Putamen (tissue), 1 donor: Measurements from ENCODE around the gene SLC66A1.
"Not testable (repeated sequence)": the region's sequence is repeated elsewhere in the genome, so short reads cannot be mapped to it uniquely, and the experiment has no call there.

ENCODE experiments used
- DNase-seq: peaks from one replicate; pipeline ENCODE4 v3.0.0-alpha.2; 2016; ENCODE audit warnings: low spot score

Gene SLC66A1, protein sequence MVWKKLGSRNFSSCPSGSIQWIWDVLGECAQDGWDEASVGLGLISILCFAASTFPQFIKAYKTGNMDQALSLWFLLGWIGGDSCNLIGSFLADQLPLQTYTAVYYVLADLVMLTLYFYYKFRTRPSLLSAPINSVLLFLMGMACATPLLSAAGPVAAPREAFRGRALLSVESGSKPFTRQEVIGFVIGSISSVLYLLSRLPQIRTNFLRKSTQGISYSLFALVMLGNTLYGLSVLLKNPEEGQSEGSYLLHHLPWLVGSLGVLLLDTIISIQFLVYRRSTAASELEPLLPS

DNA sequence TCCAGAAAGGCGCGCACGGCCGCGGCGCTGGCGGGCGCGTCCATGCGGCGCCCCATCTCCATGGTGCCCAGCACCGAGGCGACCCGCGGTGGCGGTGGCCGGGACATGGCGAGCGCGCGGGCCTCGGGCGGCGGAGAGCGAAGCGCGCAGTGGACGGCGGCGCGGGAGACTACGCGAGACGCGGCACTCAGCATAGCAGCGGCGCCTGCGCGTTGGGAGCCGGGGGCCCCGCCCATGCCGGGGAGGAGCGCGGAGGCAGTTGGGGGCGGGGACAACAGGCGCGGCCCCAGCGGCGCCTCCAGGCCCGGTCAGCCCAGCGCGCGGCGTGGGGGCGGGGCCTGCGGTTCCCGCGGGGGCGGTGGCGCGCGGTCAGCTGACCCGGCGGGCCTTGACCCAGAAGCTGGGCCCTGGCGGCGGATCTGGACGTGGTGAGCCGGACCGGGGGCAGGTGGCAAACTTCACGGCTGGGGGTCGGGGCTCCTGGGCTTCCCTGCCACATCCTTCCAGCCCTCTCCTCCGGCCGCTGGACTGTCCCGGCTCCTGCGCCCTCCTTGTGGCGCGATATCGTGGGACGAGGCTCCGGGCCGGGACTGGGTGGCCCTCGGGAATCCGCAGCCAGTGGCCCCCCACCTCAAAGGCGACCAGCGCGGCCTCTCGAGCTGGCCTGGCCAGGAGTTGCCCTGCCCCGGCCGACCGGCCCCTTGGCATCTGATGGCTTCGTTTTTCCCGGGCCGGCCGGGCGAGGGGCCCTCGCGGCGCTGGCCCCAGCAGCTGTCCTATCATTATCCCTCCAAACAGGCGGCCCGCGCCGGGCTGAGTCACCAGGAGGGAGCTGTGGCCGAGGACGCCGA lies at the start of gene SLC66A1, which contains the start of gene AKR7A2:
Gene SLC66A1 (plus strand): TSS at position 396 of the 851 bp plus-strand sequence. CDS start 5,352 bp downstream, outside the sequence.
Gene AKR7A2 (minus strand): TSS at position 214 of the 851 bp plus-strand sequence. CDS start 20 bp downstream, at position 194.
- DNase-seq, result peak; percentile 95

DNA sequence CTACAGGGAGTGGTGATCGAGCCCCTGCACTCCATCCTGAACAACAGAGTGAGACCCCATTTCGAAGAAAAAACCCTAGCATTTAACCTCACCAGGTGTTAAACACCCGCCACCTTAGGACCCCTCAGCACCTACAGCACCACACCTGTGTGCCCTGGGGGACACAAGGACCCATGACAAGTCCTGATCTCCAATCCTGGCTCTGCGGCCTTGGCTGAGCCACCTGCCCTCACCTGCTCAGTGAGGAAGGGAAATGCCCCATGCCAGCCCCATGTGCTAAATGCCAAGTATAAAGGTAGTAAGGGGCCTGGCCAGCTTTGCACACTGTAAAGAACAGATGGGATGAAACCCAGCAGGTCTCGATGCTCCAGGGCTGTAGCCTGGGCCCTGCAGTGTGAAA lies 49.4 kb upstream of the SLC66A1 start:
- DNase-seq, result no peak

DNA sequence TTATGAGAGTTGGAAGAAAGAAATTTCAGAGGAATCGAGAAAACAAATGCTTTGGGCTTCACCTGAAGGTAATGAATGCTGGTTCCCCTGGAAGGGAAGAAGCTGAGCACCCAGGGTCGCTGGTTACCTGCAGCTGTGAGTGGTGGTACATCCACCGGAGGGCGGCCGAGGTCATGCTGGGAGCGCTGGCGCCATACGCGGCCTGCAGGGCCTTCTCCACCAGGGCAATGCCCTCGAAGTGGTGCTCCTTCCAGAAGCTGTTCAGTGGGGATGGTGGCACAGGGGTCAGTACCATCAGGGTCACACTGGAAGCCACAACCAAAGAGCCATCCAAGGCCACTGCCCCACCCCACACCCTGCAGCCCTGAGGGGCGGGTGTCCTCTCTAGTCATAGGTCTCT lies 43.7 kb upstream of the SLC66A1 start:
- DNase-seq, result no peak

DNA sequence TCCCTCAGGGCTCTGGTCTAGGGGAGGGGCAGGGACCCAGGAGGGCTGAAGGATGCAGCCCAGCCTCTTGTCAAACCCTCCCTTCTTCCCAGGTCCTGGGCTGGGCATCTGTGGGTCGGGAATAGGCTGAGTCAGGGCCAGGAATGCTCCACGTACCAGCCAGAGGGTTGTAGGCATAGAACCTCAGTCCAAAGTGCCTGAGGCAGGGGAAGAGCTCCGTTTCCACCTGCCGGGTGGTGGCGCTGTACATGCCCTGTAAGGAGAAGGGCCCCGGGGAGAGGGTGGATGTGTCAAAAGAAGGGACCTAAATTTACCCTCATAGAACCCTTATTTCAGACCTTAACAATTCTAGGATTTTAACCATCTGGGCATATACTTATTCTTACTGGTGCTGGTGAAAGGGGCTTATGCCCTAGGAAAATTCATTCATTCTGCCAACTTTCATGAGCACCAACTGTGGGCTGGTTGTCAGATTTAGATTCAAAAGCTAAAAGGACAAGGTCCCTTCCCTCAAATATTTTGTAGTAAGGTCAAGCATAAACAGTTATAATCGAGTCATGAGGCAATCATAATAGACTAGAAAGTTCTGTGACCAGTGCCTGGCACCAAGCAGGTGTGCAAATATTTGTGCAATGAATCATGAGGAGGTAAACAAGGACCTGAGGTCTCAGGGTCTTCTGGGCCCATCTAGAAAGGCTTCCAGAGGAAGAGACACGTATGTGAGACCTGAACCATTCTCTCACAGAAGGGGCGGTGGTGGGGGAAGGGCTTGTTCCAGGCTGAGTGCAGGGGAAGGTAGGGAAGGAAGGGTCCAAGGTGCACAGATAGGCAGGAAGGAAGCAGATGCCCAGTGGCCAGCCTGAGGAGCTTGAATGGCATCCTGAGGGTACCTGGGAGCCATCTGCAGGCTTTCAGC lies 42.4 kb upstream of the SLC66A1 start:
- not testable (repeated sequence) for DNase-seq

DNA sequence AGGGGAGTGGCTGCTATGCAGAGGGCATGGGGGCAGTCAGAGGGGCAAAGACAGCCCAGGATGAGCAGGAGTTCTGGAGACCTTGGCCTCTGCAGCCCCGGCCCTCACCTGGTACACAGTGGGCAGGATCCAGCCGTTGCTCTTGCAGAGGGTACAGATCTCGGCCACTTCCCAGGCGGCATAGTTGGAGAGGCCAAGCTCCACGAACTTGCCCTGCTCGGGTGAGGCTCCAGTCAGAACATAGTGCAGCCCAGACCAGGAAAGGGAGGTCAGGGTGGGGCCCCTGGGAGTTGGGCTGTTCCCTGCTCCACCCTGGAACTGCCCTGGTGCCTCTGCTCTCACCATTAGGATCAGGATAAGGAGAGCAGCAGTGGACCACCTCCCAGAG lies 41.8 kb upstream of the SLC66A1 start:
- DNase-seq, result not testable (repeated sequence)

DNA sequence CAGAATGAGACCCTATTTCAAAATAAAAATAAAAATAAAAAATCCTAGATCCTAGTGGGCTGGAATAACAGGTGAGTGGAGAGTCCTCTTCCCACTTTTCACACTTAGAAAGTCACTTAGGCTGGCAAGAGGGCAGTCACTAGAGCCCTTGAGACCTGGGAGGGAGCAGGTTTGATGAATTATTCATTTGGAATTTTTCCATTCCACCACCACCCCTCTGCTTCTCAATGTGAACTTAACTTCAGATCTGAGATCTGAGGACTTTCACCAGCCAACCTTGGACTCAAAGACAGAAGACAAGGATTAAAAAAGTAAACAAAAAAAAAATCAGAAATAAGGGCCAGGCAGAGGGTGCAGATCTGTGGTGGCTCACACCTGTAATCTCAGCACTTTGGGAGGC lies 40.1 kb upstream of the SLC66A1 start:
- DNase-seq, result no peak

DNA sequence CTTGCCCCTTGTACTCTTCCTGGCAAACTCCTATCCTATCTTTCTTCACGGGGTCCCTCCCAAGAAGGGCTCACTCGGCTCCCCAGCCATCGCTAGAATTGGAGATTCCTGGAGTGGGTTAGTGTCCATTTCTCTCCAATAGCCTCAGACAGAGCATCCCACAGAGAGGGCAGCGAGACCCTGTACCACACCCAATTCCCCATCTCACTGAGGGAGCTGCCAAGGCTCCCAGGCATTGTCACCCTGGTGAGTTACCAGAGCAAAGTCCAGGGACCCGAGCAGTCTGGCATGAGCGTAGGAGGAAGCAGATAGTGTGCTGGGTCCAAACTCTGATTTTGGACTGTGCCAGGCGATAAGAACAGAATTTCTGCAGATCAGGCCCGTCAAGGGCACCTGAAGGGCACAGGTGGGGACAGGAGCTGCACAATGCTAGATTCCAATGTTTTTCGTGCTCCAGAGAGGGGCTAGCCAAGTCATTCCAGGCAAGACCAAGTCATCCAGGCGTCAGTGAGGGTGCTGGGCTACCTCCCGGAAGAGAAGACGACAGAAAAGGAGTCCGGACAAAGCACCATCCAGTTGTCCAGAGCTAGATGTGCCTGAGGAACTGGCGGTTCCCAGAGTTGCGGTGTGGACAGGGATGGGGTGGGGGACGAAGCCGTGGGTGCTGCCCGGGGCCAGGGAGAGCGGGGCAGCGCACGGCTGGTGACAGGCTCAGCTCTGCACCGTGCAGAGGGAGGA lies 38.9 kb upstream of the SLC66A1 start:
- no peak for DNase-seq

DNA sequence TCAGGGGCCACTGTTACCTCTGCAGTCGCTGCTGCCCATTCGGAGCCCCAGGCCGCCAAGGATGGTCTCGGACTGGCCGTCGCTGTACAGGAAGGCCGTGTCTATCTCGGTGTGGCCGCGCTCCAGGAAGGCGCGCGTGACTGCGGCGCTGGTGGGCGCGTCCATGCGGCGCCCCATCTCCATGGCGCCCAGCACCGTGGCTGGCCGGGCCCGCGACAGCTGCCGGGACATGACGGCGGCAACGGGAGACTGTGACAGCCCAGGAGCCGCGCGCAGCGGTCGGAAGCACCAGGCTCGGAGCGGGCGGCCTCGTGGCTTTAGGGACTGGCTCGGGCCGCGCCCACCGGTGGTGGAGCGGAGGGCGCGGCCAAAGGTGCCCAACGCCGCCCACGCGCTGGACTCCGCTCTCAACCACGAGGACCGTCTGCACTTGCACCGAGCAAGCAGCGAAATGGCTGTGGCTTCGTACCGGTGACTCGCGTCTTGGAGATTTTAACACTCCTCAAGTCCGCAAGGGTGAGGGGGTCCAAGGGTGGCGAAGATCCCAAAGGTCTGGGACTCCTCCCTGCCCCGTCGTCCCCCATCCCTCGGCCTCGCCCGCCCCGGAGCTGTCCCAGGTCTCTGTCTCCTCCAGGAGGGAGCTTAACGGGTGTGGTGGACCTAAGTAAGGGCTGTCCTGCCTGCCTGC lies 38.1 kb upstream of the SLC66A1 start:
- not testable (repeated sequence) for DNase-seq

DNA sequence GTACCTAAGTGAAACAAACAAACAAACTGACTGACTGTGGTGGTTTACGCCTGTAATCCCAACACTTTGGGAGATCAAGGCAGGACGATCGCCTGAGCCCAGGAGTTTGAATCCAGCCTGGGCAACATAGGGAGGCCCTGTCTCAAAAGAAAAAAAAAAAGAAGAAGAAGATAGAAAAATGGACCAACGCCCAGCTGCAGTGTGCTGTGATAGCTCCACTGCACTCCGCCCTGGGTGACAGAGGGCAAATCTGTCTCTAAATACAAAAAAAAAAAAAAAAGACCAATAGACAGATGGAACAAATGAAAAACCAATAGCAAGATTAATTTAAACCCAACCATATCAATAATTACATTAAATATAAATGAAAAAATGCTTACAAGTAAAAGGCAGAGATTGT lies 37.5 kb upstream of the SLC66A1 start:
- no peak for DNase-seq

DNA sequence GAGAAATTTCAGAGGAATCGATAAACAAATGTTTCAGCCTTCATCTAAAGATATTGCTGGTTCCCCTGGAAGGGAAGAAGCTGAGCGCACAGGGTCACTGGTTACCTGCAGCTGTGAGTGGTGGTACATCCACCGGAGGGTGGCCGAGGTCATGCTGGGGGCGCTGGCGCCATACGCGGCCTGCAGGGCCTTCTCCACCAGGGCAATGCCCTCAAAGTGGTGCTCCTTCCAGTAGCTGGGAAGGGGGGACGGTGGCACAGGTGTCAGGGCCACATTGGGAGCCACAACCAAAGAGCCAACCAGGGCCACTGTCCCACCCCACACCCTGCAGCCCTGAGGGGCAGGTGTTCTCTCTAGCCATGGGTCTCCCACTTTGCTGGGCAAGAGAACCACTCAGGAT lies 28.2 kb upstream of the SLC66A1 start:
- no peak for DNase-seq

DNA sequence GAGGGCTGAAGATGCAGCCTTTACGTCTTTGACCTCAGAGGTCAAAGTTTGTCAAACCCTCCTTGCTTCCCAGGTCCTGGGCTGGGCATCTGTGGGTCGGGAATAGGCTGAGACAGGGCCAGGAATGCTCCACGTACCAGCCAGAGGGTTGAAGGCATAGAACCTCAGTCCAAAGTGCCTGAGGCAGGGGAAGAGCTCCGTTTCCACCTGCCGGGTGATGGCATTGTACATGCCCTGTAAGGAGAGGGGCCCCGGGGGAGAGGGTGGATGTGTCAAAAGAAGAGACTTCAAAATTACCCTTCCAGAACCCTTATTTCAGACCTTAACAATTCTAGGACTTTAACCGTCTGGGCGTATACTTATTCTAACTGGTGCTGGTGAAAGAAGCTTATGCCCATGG lies 27.2 kb upstream of the SLC66A1 start:
- no peak for DNase-seq

DNA sequence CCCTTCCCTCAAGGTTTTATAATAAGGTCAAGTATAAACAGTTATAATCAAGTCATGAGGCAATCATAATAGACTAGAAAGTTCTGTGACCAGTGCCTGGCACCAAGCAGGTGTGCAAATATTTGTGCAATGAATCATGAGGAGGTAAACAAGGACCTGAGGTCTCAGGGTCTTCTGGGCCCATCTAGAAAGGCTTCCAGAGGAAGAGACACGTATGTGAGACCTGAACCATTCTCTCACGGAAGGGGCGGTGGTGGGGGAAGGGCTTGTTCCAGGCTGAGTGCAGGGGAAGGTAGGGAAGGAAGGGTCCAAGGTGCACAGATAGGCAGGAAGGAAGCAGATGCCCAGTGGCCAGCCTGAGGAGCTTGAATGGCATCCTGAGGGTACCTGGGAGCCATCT lies 26.8 kb upstream of the SLC66A1 start:
- not testable (repeated sequence) for DNase-seq

DNA sequence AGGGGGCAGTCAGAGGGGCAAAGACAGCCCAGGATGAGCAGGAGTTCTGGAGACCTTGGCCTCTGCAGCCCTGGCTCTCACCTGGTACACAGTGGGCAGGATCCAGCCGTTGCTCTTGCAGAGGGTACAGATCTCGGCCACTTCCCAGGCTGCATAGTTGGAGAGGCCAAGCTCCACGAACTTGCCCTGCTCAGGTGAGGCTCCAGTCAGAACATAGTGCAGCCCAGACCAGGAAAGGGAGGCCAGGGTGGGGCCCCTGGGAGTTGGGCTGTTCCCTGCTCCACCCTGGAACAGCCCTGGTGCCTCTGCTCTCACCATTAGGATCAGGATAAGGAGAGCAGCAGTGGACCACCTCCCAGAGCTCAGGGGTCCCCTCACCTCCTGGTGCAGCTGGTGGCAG lies 26.3 kb upstream of the SLC66A1 start:
- not testable (repeated sequence) for DNase-seq

DNA sequence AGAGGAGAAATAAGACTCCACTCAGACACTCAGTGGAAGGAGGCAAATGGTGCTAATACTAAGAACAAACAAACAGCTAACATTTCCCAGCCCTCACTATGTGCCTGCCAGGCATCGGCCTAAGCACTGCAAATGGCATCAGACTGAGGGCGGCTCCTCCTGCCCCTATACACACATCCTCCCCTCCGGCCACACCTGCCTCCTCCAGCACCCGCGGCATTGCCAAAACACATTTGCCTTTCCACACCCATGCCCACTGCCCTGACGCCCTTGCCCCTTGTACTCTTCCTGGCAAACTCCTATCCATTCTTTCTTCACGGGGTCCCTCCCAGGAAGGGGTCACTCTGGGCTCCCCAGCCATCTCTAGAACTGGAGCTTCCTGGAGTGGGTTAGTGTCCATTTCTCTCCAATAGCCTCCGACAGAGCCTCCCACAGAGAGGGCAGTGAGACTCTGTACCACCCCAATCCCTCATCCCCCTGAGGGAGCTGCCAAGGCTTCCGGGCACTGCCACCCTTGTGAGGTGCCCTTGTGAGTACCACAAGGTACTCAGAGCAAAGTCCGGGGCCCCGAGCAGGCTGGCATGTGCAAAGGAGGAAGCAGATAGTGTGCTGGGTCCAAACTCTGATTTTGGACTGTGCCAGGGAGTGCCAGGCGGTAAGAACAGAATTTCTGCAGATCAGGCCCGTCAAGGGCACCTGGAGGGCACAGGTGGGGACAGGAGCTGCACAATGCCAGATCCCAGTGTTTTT lies 24.5 kb upstream of the SLC66A1 start:
- DNase-seq, result no peak

DNA sequence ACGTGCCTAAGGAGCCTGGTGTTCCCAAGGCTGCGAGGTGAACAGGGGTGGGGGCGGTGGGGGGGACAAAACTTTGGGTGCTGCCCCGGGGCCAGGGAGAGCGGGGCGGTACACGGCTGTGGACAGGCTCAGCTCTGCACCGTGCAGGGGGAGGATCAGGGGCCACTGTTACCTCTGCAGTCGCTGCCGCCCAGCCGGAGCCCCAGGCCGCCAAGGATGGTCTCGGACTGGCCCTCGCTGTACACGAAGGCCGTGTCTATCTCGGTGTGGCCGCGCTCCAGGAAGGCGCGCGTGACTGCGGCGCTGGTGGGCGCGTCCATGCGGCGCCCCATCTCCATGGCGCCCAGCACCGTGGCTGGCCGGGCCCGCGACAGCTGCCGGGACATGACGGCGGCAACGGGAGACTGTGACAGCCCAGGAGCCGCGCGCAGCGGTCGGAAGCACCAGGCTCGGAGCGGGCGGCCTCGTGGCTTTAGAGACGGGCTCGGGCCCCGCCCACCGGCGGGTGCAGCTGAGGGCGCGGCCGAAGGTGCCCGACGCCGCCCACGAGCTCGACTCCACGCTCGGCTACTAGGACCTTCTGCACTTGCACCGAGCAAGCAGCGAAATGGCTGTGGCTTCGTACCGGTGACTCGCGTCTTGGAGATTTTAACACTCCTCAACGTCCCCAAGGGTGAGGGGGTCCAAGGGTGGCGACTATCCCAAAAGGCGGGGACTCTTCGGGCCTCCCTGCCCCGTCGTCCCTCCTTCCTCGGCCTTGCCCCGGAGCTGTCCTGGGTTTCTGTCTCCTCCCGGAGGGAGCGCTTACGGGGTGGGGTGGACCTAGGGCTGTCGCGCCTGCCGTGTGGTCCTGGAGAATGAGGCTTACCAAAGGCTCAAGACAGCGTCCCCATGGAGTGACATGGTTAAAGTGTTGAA lies 23.5 kb upstream of the SLC66A1 start, which contains the start of gene AKR7A3:
Gene AKR7A3 (minus strand): TSS at position 447 of the 918 bp plus-strand sequence. CDS start 61 bp downstream, at position 386.
- DNase-seq, result peak; percentile 29

DNA sequence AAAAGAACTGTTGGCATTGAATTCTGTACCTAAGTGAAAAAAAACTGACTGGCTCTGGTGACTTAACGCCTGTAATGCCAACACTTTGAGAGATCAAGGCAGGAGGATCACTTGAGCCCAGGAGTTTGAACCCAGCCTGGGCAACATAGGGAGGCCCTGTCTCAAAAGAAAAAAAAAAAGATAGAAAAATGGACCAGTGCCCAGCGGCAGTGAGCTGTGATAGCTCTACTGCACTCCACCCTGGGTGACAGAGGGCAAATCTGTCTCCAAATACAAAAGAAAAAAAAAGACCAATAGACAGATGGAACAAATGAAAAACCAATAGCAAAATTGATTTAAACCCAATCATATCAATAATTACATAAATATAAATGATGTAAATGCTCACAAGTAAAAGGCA lies 22.9 kb upstream of the SLC66A1 start:
- DNase-seq, result no peak

DNA sequence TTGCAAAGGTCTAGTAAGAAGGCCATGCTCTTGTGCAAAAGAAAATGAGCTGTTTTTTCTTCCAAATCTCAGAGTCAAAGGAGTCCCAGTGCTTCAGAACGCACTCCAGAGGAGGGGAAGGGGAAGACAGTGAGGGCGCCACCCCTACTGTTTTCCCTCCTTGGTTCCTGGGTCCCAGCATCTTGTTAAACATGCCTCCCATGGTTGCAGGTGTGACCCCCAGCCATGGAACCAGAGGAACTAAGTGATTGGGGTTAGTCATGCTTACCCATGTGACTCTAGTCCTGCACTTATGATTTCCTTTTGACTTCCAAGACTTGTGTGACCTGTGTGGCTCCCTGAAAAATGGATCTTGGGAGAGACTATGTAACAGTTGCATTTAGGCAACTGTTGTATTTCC lies 17.5 kb upstream of the SLC66A1 start:
- no peak for DNase-seq

DNA sequence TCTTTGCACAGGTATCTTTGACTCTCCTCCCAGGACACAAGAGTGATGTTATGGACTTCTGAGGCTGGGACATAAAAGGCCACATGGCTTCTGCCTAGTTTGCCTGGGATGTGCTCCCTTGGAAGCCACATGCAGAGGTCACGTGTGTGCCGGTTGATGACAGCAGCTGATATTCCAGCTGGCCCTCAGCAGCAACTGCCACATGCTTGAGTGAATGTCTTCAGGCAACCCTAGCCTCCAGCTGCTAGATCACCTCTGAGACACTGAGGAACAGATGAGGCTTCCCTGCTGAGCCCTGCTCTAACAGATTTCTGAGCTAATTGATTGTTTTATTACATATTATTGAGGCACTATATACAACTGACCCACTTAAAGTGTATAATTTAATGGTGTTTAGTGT lies 11.9 kb upstream of the SLC66A1 start:
- DNase-seq, result no peak

DNA sequence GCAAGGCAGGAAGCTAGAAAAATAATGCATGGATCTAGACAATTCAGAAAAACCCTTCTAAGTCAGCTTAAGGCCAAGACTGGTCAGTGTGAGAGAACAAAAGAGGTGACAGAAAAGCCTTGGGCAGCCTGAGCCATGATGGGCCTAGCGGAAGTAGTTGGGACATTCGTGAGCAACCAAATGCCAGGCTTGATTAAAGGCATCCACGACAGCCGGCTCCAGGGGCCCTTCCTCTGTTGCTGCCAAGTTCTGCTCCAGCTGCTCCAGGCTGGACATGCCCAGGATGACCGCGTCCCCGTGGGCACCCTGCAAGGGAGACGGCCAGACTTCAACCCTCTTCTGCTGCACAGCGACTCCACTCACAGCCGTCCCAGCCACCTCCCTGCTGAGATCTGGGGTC lies 8.0 kb upstream of the SLC66A1 start:
- not testable (repeated sequence) for DNase-seq
